GM19463 (cell line): ENCODE measurements around the gene MCCD1.
"Not testable (repeated sequence)": the region's sequence is repeated elsewhere in the genome, so short reads cannot be mapped to it uniquely, and the experiment has no call there.

Source experiments
- ATAC-seq: cut with Tn5 transposase; IDR thresholded peaks from one replicate; pipeline ENCODE4 v1.9.1; 2021; ENCODE audit warnings: mild to moderate bottlenecking, moderate library complexity; ENCODE audit not compliant: unreplicated experiment

MCCD1 gene, protein sequence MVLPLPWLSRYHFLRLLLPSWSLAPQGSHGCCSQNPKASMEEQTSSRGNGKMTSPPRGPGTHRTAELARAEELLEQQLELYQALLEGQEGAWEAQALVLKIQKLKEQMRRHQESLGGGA

DNA sequence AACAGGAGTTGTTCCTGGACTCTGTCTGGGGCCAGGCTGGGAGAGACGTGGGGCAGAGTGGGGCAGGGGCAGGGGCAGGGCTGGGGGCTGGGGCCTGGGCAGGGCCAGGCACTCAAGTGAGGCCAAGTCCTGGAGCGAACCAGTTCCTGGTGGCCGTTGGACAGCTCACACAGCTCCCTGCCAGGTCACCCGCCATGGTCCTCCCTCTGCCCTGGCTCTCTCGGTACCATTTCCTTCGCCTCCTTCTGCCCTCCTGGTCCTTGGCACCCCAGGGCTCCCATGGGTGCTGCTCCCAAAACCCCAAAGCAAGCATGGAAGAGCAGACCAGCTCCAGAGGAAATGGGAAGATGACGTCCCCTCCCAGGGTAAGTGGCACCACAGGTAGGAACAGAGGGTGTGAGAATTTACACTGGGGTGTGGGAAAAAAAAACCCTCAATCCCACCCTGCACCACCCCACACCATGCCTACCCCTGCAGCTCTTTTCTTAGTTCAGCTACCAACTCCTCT is at the start of gene MCCD1:
MCCD1 (plus strand) TSS at position 142 of the 508 bp plus-strand sequence; CDS start at position 195, 53 bp downstream.
- ATAC-seq = no peak

DNA sequence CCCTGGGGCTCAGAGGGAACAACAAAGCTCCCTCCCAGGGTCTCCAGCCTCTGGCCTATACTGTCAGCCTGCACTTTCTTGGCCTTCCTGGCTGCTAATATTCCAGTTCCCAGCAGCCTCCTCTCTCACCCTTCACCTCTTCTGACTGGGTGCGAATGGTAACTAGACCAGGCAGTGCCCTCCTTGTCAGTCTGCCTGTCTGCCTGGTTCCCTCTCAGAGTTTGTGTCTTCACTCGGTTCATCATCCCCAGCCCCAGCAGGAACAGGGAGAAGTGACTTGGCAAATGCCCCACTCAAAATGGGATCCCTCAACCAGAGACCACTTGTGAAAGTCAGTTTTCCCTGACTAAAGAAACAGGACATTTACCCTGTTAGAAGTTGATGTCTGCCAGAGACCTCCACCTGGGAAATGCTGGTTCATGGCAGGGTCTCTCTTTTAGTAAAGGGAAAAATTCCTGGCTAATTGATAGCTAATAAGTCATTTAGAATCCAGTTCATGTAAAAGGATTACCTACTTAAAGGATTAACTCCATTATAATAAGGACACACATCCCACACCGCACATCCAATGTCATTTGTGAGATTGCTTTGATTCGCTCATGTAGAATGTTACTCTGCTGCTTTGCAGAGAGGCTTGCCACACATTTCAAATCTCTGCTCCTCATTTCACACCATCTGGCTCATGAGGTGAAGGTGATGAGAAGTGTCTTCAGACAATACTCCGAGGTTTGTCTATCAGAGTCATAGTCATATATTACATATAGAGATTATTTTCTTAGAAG is 49.4 kb upstream of the MCCD1 start:
- ATAC-seq = no peak

DNA sequence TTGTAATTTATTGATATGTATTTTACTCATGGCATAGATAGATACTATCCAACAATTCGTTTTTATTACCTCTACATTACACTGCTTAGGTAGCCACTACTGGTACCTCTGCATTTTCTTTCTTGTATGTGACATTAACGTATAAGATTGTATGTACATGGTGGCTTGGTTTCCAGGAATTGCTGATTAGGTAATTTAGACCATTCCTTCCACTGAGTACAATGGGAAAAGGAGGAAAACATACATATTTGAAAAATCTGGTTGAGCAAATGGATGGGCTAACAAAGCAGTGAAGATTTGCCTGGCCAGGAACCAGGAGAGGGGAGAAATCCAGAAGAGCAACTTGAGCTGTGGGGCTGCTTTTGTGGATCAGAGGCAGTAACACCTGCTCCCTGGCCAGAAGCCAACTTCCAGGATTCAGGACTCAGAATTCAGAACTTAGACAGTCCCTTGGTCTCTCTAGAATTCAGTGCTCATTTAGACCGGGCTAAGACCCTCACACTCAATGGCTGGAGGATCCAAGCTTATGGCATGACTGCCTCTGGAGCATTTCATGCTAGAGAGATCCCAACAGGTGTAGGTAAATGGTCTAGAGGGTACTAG is 48.7 kb upstream of the MCCD1 start:
- ATAC-seq = no peak

DNA sequence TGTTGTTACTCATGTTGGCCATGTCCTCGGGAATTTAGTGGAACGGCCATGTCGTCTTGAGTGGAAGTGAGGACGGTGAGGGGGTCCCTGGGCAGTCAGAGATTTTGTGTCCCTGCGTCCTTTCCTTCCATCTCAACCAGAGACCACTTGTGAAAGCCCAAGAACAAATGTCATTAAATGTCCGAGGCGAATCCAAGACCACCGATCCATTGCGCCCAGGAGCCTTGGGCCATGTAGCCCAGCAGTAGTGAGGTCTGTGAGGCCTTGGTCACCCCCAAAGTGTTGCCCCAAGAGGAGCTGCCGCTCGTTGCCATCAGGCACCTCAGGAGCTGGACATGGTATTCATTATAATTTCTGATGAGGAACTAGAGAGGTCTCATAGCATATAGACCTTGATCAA is 48.2 kb upstream of the MCCD1 start:
- ATAC-seq = no peak

DNA sequence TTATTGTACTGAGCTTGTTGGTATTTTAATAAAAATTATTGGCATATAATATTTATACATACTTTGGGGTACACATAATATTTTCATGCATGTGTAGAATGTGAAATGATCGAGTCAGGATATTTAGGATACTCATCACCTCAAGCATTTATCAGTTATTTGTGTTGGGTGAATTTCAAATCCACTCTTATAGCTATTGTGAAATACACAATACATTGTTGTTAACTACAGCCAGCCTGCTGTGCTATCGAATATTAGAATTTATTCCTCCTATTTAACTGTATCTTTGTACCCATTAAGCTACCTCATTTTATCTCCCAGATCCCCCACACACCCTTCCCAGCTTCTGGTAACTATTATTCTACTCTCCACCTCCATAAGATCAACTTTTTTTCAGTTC is 45.4 kb upstream of the MCCD1 start:
- ATAC-seq = no peak

DNA sequence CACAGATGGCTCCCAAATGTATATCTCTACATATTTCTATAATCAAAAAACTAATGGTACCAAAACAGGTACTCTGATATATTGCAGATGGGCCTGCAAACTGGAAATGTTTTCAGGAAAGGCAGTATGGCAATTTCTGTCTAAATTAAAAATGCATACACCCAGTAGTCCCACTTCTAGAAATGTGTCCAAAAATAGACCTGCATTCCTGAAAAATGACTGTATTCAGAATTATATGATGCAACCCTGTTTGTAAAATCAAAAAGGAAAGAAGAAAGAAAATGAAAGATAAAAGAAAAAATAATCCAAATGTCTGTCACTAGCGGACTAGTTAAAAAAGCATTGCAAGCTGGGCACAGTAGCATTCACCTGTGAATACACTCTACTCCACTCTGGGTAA is 43.7 kb upstream of the MCCD1 start:
- no peak for ATAC-seq

DNA sequence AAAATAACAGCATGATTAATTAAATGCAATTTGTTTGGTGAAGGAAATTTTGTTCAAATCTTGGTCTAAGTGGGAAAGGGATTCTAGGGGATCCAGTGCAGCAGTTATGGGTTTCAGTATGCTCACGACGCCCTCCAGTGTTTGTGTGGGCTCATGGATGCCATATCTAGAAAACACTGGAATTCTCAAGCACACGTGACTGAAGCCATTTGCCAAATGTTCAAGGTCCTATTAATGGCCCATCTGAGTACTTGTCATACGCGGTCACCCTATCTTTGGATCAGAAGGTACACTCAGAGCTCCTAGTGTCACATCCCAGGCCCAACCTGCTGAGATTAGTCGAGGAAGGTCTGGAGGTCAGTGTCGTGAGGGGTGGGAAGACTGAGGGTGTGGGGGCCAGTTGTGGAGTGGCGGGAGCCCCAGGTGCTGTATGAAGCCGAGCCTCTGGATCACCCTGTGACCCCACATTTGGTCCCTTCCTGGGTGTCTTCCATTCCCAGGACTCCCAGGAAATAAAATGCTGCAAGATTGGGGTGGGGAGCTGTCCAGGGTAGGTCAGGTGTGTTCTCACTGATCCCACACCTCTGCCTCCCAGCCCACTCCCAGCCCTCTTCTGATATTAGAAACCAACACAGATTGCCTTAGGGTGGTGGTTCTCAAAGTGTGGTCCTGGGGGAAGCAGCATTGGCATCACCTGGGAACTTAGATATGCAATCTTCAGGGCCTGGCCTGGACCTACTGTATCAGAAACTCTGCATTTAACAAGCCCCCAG is 42.5 kb upstream of the MCCD1 start:
- ATAC-seq = not testable (repeated sequence)

DNA sequence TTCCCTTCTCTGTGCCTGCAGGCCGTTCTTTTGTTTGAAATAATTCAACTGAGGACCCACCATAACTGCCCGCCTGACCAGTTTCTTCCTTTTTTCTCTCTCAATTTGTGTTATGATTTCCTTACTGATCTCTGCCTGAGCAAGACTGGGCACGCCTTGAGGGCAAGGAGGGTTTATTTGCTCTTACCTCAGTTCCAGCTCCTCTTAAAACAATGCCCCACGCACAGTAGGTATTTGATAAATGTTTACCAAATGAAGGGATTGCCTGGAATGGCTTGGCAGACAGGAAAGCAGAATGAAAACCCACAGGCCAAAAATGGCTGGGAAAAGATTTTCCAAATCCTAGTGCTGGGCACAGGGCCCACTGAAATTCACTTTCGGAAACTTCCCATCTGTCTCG is 41.1 kb upstream of the MCCD1 start:
- not testable (repeated sequence) for ATAC-seq

DNA sequence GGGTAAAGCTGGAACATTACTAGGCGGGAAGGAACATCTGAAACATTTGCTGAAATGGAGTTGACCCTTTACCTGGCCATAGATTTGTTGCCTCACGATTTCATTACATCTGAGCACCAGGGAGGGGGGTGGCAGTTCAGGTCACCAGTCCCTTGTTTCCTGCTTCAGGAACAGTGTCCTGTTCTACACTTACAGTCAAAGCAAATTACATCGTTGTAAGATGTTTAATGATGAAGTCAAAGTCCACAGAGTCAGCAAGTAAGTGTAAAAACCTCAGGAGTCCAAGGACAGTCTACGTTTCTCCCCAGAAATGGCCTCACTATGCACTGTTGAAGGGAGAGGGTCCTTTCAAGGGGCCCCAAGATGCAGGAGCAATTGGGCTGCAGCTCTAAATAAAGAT is 39.7 kb upstream of the MCCD1 start:
- ATAC-seq = no peak

DNA sequence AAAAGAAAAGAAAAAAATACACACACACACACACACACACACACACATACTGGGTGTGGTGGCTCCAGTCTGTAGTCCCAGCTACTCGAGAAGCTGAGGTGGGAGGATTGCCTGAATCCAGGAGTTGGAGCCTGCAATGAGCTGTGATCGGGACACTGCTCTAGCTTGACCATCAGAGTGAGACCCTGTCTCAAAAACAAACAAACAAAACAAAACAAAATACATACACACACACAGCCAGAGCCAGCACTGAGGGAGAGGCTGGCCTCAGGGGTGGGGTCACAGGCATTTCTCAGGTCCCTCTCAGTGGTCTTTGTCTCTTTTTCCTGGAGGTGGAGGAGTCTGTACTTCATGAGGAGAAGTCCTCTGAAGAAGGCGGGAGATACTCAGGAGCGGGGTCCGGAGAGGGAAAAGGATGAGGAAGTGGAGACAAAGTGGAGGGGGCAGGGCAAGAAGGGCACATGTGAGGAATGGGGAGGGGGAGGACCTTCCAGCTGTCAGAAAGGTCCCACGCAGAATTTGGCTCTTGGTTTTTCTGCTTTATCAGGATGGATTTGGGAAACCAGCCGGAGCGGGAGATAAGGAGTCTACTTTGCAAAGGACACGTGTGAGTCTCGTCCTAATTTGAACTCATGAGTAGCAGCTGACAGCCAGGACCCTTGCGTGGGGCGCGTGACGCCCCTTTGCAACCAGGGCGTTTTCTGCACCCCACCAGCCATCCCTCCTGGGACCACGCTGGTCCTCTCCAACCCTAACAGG is 38.5 kb upstream of the MCCD1 start:
- no peak for ATAC-seq

DNA sequence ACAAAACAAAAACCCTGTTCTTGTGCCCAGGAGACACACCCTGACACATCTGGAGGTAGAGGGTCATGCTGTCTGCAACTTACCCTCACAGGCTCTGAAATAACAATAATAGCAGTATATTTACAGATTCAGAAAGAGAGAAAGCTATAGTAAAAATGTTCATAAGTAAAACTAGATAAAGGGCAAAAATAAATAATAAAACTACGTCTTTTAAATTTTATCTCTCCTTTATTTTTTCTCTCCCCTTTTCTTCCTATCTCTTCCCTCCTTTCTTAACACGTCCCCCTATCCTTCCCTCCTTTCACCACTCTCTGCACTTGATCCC is 35.2 kb upstream of the MCCD1 start:
- ATAC-seq = not testable (repeated sequence)

DNA sequence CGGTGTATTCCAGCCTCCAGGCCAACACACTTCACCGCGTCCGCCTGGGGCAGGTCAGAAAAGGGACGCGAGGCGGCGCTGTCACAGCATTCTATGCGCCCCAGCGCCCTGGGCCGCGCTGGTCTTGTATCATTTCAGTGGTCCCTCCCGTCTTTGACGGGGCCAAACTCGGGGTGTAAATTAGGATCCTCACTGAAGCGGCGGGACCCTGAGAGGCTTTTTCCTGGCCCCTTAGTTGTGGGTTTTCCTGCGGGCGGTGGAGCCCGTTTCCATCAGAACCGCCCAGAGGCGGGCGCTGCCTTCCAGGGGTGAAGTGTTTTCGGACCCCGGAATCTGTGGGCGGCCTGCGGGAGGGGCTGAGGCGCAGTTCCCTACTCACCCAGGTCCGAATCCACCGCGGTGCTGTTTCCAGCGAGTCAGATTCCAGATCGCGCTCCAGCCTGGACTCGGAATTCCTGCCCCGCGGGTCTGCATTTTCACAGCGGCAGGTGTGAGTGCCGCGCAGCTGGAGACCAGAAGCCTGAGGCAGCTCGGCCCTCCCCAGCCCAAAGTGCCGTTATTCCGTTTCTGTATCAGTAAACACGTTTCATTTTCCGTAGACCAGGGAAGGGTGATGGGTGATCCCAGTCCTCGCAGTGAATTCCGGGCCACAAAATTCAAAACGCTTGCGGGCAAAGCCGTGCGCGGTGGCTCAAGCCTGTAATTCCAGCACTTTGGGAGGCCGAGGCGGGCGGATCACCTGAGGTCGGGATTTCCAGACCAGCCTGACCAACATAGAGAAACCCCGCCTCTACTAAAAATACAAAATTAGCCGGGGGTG is 34.7 kb upstream of the MCCD1 start:
- no peak for ATAC-seq

DNA sequence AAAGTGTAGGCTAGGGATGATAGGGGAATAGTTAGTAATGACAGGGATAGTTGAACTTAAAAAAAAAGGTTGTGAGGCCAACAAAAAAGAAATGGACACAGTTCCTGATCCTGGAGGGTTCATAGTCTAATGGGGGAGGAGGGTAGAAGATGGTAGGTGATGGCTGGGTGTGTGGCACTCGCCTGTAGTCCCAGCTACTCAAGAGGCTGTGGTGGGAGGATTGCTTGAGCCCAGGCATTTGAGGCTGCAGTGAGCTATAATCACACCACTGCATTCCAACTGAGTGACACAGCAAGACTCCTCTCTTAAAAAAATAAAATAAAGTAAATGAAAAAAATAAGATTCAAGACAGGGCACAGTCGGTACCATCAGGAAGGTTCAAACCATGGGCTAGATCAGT is 33.2 kb upstream of the MCCD1 start:
- no peak for ATAC-seq

DNA sequence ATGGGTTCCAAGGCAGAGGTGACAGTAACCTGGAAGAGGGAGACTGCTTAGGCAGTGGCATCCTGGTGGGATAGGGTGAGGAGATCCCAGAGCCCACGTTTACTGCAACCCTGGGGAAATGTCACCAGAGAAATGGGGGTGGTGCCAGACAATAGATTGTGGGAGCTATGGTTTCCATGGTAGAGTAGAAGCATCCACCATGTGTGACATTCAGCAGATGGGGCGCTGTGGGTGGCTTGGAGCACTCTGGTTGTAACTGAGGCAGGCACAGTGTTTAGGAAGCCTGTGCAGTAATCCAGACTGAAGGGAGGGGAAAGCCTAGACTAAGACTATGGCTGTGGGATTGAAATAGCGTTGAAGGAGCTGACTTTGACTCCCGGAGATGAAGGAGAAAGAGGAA is 31.9 kb upstream of the MCCD1 start:
- ATAC-seq = not testable (repeated sequence)

DNA sequence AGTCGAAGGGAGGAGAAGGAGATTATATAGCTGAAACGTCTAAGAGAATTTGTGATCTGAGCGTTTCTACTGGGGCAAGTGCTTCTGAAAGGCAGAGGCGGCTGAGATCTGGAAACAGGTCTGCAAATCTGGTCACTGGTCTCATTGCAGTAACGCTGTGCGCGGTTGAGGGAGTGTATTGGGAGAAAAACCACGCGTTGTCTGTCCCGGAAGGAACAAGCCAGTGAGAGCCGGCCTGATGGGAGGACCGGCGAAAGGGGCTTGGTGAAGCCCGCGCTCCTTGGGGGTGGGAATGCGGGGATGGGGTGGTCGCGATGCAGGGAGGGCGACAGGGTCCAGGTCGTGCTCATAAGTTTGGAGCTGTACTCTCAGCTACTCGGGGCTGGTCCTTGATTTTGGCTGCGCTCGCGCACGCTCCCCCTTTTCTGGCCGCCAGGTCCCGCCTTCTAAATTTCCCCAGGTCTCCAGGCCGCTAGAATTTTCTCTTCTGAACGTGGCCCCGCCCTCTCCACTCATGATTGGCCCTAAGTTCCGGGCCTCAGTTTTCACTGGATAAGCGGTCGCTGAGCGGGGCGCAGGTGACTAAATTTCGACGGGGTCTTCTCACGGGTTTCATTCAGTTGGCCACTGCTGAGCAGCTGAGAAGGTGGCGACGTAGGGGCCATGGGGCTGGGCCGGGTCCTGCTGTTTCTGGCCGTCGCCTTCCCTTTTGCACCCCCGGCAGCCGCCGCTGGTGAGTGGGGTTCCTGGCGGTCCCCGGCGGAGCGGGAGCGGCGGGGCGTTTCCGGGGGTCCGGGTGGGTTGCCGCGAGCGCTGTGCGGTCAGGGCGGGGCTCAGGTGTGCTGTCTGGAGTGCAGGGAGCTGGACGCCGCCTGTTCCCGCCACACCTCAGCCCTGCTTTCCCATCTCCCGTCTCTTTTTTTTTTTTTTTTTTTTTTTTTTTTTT is 31.0 kb upstream of the MCCD1 start, which contains the start of gene MICB:
MICB (plus strand) TSS at position 615 of the 946 bp plus-strand sequence; CDS start at position 664, 49 bp downstream.
- peak; percentile 59 for ATAC-seq

DNA sequence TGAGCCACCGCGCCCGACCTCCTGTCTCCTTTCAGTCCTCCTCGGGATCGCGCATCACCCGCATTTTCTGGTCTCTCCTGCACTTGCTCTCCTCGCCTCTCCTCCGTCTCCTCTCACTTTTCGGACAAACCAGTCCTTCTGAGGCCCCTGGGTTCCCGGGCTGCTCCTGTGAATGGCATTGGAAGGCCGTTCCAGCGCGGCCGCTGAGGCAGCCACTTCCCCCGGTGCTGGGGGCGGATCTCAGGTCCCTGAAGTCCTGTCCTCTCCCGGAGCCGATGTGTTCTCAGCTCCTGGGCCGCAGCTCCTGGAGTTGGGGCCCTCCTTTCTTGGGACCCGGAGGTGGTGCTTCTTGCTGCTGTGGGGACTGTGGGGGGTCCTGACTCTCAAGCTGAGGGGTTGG is 30.0 kb upstream of the MCCD1 start:
- no peak for ATAC-seq

DNA sequence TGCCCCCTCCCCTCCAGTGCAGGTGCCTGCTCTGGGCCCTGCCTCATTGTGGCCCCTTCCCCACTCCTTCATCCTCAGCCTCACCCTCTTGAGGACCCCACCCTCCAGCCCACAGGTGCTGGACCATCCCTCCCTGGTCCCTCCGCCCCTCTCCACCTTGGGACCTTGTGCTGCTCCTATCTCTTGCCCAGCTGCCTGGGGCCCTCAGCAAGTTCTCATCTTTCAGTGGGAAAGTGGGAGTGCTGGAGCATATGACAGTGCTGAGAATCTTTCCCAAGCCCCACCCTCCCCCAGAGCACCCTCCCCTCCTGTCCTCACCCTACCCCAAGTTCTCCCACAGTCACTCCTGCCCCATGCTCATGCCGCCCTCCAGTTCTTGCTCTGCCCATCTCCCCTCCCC is 29.1 kb upstream of the MCCD1 start:
- not testable (repeated sequence) for ATAC-seq

DNA sequence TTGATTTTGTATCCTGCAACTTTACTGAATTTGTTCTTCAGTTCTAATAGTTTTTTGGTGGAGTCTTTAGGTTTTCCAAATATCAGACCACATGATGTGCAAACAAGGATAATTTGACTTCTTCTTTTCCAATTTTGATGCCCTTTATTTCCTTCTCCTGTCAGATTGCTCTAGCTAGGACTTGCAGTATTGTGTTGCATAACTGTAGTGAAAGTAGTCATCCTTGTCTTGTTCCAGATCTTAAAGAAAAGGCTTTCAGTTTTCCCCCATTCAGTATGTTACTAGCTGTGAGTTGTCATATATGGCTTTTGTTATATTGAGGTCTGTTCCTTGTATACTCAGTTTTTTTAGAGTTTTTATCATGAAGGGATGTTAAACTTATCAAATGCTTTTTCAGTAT is 26.2 kb upstream of the MCCD1 start:
- ATAC-seq = no peak

DNA sequence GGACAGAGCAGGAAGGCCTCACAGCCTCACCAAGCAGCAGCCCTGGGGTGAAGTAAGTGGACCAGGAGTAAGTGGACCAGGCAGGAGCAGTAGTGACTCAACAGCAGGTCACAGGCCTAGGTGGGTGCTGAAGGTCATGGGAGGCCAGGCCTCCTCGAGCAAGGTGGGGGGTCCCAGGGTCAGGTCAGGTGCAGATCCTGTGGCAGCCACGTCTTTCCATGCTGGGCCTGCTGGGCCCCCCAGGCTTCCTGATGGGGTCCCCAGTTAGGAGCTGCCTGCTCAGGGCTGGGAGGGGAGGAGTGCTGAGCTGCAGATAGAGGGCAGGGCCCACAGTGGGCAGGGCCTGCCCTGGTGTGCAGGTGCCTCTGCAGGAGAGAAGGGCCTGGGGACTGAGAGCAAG is 19.7 kb upstream of the MCCD1 start:
- ATAC-seq = not testable (repeated sequence)
